ENCODE data around the gene ABCA7. TPM values are rescaled to one million over a fixed set of nuclear protein-coding genes. Genes with fewer than 3 reads are reported as not detected.
"Not testable (repeated sequence)": the region's sequence is repeated elsewhere in the genome, so short reads cannot be mapped to it uniquely, and the experiment has no call there.

The ABCA7 gene
- total RNA-seq, 4 donors from 2014 or later = 6.0 to 20.0 (median 15.0) TPM

- Histone ChIP-seq H3K4me3 (no peak overlapping the region), H3K36me3 (peaks cover 0 to 30% of the 10 kb centered on the region in 2 donors), H3K27me3 (no peaks in the 10 kb centered on the region), H3K27ac (peak overlapping the region; percentile 73 to 81 (median 80)), H3K9me3 (no peaks in the 10 kb centered on the region), H3K4me1 (peaks cover 5 to 12% of the 10 kb centered on the region in 2 donors)
- DNase-seq (peak in 1 of 2 donors; percentile 59), ATAC-seq (peak in 1 of 2 donors; percentile 8)
- in situ Hi-C loops (cut with MboI; ENCODE audit: low sequenced_read_pairs in 4 of 4) = loop anchor here in 1 of 4 donors (10.0 kb wide), 1 partner anchor 82 kb away; no protein-coding TSS in a partner anchor
- TF ChIP-seq, protein P1, sequence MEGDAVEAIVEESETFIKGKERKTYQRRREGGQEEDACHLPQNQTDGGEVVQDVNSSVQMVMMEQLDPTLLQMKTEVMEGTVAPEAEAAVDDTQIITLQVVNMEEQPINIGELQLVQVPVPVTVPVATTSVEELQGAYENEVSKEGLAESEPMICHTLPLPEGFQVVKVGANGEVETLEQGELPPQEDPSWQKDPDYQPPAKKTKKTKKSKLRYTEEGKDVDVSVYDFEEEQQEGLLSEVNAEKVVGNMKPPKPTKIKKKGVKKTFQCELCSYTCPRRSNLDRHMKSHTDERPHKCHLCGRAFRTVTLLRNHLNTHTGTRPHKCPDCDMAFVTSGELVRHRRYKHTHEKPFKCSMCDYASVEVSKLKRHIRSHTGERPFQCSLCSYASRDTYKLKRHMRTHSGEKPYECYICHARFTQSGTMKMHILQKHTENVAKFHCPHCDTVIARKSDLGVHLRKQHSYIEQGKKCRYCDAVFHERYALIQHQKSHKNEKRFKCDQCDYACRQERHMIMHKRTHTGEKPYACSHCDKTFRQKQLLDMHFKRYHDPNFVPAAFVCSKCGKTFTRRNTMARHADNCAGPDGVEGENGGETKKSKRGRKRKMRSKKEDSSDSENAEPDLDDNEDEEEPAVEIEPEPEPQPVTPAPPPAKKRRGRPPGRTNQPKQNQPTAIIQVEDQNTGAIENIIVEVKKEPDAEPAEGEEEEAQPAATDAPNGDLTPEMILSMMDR (IDR thresholded peaks at IDR 0.05 in 4 of 5, conservative IDR thresholded peaks at IDR 0.05 in 1 of 5) = no peak
- TF ChIP-seq POLR2A (IDR thresholded peaks at IDR 0.05) = no peak
- intact Hi-C loops (cut with DNase I; ENCODE audit: low total_unique reads) = loop anchor here (1.0 to 5.0 kb wide), 3 partner anchors 40 to 128 kb away; no protein-coding TSS in a partner anchor
Measured at GRCh38 chr19:1112268-1113029, 72.5 kb downstream of the ABCA7 start.

GRCh38 chr19:1113030-1113985 lies 73.4 kb downstream of the ABCA7 start:
- H3K27me3 ChIP-seq = no peaks in the 10 kb centered on the region
- DNase-seq (peak; percentile 92 to 95), ATAC-seq (peak; percentile 81 to 86)
- TF ChIP-seq, protein P1 (IDR thresholded peaks at IDR 0.05 in 4 of 5, conservative IDR thresholded peaks at IDR 0.05 in 1 of 5) = peak; percentile 93 to 99 (median 98)
- peak in 1 of 2 donors; percentile 44 for TF ChIP-seq POLR2A (IDR thresholded peaks at IDR 0.05)
- H3K27ac ChIP-seq = peak overlapping the region; percentile 73 to 81 (median 80)
- in situ Hi-C loops (cut with MboI; ENCODE audit: low sequenced_read_pairs in 4 of 4) = loop anchor here in 1 of 4 donors (10.0 kb wide), 1 partner anchor 81 kb away; no protein-coding TSS in a partner anchor
- peak overlapping the region in 2 of 4 donors; percentile 12 to 29 for H3K4me3 ChIP-seq
- no peaks in the 10 kb centered on the region for H3K9me3 ChIP-seq
- intact Hi-C loops (cut with DNase I; ENCODE audit: low total_unique reads) = loop anchor here (1.0 to 5.0 kb wide), 3 partner anchors 39 to 127 kb away; no protein-coding TSS in a partner anchor
- peaks cover 5 to 12% of the 10 kb centered on the region in 2 donors for H3K4me1 ChIP-seq
- H3K36me3 ChIP-seq = peaks cover 0 to 34% of the 10 kb centered on the region in 2 donors

GRCh38 chr19:1113986-1114483 lies 74.1 kb downstream of the ABCA7 start:
- Histone ChIP-seq H3K36me3 (peaks cover 0 to 36% of the 10 kb centered on the region in 2 donors), H3K9me3 (no peaks in the 10 kb centered on the region), H3K27ac (peak overlapping the region; percentile 73 to 81 (median 80)), H3K4me3 (peak overlapping the region in 1 of 4 donors; percentile 29), H3K4me1 (peaks cover 5 to 12% of the 10 kb centered on the region in 2 donors), H3K27me3 (no peaks in the 10 kb centered on the region)
- DNase-seq (no peak), ATAC-seq (no peak)
- in situ Hi-C loops (cut with MboI; ENCODE audit: low sequenced_read_pairs in 4 of 4) (loop anchor here in 1 of 4 donors (10.0 kb wide), 1 partner anchor 81 kb away; no protein-coding TSS in a partner anchor), intact Hi-C loops (cut with DNase I; ENCODE audit: low total_unique reads) (loop anchor here (1.0 to 5.0 kb wide), 3 partner anchors 38 to 126 kb away; no protein-coding TSS in a partner anchor)
- TF ChIP-seq, protein P1 (IDR thresholded peaks at IDR 0.05 in 4 of 5, conservative IDR thresholded peaks at IDR 0.05 in 1 of 5) = no peak
- no peak for TF ChIP-seq POLR2A (IDR thresholded peaks at IDR 0.05)

- intact Hi-C loops (cut with DNase I; ENCODE audit: low total_unique reads) (loop anchor here (5.0 kb wide), 2 partner anchors 38 to 78 kb away; no protein-coding TSS in a partner anchor), in situ Hi-C loops (cut with MboI; ENCODE audit: low sequenced_read_pairs in 4 of 4) (loop anchor here in 3 of 4 donors (5.0 to 10.0 kb wide), 2 partner anchors 78 to 80 kb away; no protein-coding TSS in a partner anchor)
- H3K27ac ChIP-seq = peak overlapping the region in 1 of 4 donors; percentile 80
Measured at GRCh38 chr19:1114728-1115127, 74.8 kb downstream of the ABCA7 start.

More at GRCh38 chr19:1114728-1115127, 74.8 kb downstream of the ABCA7 start:
- Histone ChIP-seq H3K4me1 (peaks cover 5 to 12% of the 10 kb centered on the region in 2 donors), H3K36me3 (peaks cover 0 to 43% of the 10 kb centered on the region in 2 donors)
- ATAC-seq, H3K9me3 ChIP-seq, H3K27me3 ChIP-seq, H3K4me3 ChIP-seq, DNase-seq: not testable (repeated sequence)

Other genes starting within 250 kb of the ABCA7 start
- gene PTBP1, start 242.7 kb upstream of the ABCA7 start, total RNA-seq = 10 to 100 TPM; 29.8 to 51.7 (median 36.7) TPM
- not detected for gene PLPPR3, start 218.2 kb upstream of the ABCA7 start, total RNA-seq
- not detected for gene AZU1, start 212.3 kb upstream of the ABCA7 start, total RNA-seq
- under 1 TPM in 1 of 4 donors, not detected in 3; 0.51 TPM for gene PRTN3, start 199.1 kb upstream of the ABCA7 start, total RNA-seq
- gene ELANE, start 187.8 kb upstream of the ABCA7 start, total RNA-seq = under 1 TPM in 2 of 4 donors, not detected in 2; 0.46 to 0.84 TPM
- 100 to 1,000 TPM; 153 to 309 (median 210) TPM for gene CFD, start 180.4 kb upstream of the ABCA7 start, total RNA-seq
- gene MED16, start 146.9 kb upstream of the ABCA7 start, total RNA-seq = 10 to 100 TPM; 22.0 to 67.6 (median 54.6) TPM
- gene RNU6-9, start 146.6 kb upstream of the ABCA7 start, total RNA-seq = not detected
- gene R3HDM4, start 126.9 kb upstream of the ABCA7 start, total RNA-seq = 10 to 100 TPM; 37.2 to 49.1 (median 44.3) TPM
- not detected for gene KISS1R, start 122.8 kb upstream of the ABCA7 start, total RNA-seq
- 1 to 10 TPM; 1.8 to 9.9 (median 7.8) TPM for gene ARID3A, start 114.1 kb upstream of the ABCA7 start, total RNA-seq
- 10 to 100 TPM in 3 of 4 donors, 1 to 10 TPM in 1; 4.4 to 59.0 (median 28.6) TPM for gene WDR18, start 55.8 kb upstream of the ABCA7 start, total RNA-seq
- not detected for gene GRIN3B, start 39.7 kb upstream of the ABCA7 start, total RNA-seq
- gene TMEM259, start 19.0 kb upstream of the ABCA7 start, total RNA-seq = 100 to 1,000 TPM in 3 of 4 donors, 10 to 100 TPM in 1; 98.5 to 150 (median 124) TPM
- gene RNU6-2, start 18.6 kb upstream of the ABCA7 start, total RNA-seq = not detected
- 10 to 100 TPM in 1 of 4 donors, 1 to 10 TPM in 3; 2.2 to 10.1 (median 4.1) TPM for gene CNN2, start 13.5 kb upstream of the ABCA7 start, total RNA-seq
- gene ARHGAP45, start 27.1 kb downstream of the ABCA7 start, total RNA-seq = 1 to 10 TPM in 3 of 4 donors, under 1 TPM in 1; 0.83 to 7.6 (median 3.4) TPM
- gene POLR2E, start 55.3 kb downstream of the ABCA7 start, total RNA-seq = 100 to 1,000 TPM; 118 to 263 (median 228) TPM
- gene GPX4, start 63.9 kb downstream of the ABCA7 start, total RNA-seq = 100 to 1,000 TPM; 616 to 907 (median 819) TPM
- 10 to 100 TPM; 22.2 to 49.8 (median 30.9) TPM for gene SBNO2, start 134.2 kb downstream of the ABCA7 start, total RNA-seq
- gene STK11, start 165.7 kb downstream of the ABCA7 start, total RNA-seq = 100 to 1,000 TPM in 3 of 4 donors, 10 to 100 TPM in 1; 91.5 to 194 (median 149) TPM
- gene CBARP, start 197.9 kb downstream of the ABCA7 start, total RNA-seq = 1 to 10 TPM in 1 of 4 donors, under 1 TPM in 3; 0.10 to 1.3 (median 0.53) TPM
- gene ATP5F1D, start 201.6 kb downstream of the ABCA7 start, total RNA-seq = 100 to 1,000 TPM; 189 to 442 (median 273) TPM
- gene MIDN, start 208.5 kb downstream of the ABCA7 start, total RNA-seq = 100 to 1,000 TPM in 2 of 4 donors, 10 to 100 TPM in 2; 34.9 to 117 (median 86.3) TPM
- gene CIRBP, start 229.2 kb downstream of the ABCA7 start, total RNA-seq = 100 to 1,000 TPM; 274 to 578 (median 418) TPM
- gene FAM174C, start 235.4 kb downstream of the ABCA7 start, total RNA-seq = 10 to 100 TPM; 18.7 to 36.7 (median 28.7) TPM
- not detected for gene EFNA2, start 245.8 kb downstream of the ABCA7 start, total RNA-seq